HG03442 (cell line): ENCODE data around the gene TOB1.
"Not testable (repeated sequence)": the region's sequence is repeated elsewhere in the genome, so short reads cannot be mapped to it uniquely, and the experiment has no call there.

Experiments used
- ATAC-seq: cut with Tn5 transposase; IDR thresholded peaks from one replicate; pipeline ENCODE4 v1.9.1; 2021; ENCODE audit warnings: mild to moderate bottlenecking, moderate library complexity; ENCODE audit not compliant: unreplicated experiment

TOB1 gene

DNA sequence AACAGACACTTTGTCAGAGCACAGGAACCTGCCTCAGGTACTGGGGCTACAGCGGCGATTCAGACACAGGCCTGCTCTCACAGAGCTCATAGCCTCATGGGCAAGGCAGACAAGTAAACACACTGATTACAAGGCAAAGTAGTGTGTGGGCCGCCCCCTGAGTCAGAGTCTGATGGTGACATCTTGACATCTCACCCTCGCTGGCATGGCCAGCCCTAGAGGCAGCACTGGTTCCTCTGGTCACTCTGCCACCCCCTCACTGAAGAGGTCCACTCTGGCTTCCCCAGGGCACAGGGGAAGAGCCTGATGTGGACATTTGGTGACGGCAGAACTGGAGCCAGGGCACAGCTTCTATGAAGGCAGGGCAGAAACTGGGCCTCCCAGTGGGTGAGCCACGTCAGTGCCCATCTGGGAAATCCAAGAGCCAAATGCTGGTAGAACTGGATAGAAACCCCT is 32.9 kb upstream of the TOB1 start:
- ATAC-seq = no peak

- ATAC-seq = no peak
Measured at GRCh38 chr17:50898369-50899004, 32.3 kb upstream of the TOB1 start.

DNA sequence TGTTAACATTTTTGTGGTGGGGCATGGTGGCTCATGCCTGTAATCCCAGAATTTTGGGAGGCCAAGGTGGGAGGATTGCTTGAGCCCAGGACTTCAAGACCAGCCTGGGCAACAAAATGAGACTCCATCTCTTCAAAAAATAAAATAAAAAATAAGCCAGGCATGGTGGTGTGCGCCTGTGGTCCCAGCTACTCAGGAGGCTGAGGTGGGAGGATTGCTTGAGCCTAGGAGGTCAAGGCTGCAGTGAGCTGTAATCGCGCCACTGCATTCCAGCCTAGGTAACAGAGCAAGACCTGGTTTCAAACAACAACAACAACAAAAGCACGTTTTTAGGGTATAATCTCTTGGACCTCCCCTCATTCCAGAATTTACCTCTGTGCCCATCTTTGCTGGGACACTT is 28.4 kb upstream of the TOB1 start:
- ATAC-seq = not testable (repeated sequence)

DNA sequence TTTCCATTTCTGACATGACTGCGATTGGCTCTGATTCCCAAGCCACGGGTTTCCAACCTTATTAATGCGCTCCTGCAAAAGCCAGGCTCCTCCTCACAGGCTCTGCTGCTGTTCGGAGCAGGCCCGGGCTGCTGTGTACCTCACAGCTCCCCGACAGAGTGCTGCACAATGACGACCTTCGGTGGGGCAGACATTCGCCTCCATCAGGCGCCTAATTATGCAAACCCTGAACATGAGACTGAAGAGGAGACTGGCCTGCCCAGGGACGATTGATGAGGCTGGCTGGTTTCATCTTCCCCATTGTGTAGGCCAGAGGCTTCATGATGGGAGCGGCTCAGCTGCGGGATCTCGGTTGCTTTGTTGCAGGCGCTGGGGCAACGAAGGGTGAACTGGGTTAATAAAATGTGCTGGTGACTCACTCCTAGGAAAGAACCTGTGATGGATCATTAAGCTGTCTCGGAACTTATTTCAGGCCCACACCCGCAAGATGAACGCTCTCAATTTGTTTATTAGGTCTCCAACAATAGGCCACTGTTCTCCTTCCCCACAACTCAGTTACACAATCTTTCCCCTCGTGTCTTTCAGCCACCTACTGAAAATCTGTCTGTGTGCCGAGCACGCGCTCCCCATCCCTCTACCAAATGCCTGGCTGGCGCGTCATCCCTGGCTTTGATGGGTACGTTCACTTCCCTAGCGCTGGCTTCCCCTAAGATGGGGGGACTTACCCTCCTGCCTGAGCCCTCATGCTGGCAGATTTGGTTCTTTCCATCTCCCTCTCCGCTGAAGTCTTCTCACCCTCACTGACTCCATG is 27.2 kb upstream of the TOB1 start:
- no peak for ATAC-seq

- ATAC-seq = no peak
Measured at GRCh38 chr17:50892101-50892776, 26.1 kb upstream of the TOB1 start.

DNA sequence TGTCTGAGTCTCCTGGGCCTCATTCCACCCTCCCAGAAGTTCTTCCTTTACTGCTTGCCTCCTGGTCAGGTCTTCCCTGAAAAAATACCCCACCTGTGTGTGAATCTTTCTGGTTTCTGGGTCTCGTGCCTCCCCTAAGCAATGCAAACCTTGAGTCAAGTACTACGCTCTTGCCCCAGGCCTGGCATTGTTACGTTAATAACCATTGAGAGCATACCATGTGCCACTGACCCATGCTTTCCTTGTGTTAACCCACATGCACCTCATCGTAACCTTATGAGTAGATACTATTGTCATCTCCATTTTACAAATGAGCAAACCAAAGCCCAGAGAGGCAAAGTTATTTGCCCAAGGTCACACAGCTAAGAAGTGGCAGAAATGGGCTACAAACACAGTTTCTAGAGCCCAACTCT is 25.4 kb upstream of the TOB1 start:
- no peak for ATAC-seq

- no peak for ATAC-seq
Measured at GRCh38 chr17:50890675-50891516, 24.7 kb upstream of the TOB1 start.

DNA sequence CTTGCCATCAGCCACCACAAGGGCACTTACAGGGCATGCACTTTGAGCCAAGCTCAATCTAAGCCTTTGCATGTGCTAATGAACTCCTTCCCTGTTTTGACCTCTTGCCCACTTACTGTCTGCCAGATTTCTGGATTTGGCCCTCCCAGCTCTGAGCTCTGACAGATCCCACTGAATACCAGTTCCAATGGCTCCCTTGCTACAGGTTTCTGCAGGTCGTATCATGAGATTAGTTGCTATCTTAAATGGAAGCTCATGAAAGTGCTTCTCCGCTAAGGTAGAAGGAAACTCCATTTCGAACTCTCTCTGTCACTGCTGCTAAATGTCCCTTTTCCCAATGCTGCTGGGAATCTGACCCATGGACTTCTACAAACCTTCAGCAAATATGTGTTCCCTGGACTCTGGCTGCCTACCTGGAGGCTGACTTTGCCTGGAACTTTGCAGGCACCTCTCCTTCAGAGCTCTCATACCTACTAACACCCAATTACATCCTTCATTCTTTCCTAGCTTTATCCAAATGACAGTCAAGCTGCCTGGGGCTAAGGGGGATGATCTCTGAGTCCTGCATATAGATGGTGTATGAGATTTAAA is 23.5 kb upstream of the TOB1 start:
- ATAC-seq = no peak

GRCh38 chr17:50887705-50888245 is 21.6 kb upstream of the TOB1 start:
- no peak for ATAC-seq

DNA sequence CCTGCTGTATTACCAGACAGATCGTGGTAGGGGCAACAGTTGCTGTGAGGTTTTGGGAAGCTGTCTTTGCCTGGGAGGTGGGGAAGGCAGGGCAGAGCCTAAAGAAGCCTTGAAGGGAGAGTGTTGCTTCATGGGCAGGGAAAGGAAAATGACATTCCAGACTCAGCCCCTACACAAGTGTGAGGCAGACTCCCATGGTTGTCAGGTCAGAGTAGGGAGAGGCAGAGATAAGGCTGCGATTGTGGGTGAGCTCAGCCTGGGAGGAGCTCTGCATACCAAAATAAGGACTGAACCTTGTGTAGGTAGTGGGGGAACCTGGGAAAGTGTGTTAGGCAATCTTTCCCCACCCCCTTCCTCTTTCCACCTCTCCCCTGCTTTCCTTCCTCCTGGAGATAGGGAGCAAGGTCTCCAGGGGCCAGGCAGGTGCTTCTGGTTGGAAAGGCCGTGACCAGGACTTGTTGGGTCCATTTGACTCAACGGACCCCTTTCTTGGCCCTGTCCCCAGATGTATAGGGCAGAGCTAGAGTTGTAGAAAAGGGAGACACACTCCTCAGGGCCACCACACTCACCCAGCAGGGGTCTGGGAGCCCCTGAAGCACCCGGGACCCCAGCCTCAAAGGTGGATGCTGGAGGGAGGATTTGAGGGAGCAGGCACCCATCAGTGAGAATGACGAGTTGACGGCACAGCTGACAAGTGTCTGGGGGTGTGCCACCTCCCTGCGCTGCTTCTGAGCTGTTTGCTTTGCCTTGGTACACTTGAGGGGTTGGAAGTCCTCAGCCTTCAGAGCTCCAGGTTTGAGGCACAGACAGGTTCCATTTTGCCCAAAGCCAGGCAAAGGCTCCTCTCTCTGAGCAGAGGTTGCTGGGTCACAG is 18.5 kb upstream of the TOB1 start:
- no peak for ATAC-seq

DNA sequence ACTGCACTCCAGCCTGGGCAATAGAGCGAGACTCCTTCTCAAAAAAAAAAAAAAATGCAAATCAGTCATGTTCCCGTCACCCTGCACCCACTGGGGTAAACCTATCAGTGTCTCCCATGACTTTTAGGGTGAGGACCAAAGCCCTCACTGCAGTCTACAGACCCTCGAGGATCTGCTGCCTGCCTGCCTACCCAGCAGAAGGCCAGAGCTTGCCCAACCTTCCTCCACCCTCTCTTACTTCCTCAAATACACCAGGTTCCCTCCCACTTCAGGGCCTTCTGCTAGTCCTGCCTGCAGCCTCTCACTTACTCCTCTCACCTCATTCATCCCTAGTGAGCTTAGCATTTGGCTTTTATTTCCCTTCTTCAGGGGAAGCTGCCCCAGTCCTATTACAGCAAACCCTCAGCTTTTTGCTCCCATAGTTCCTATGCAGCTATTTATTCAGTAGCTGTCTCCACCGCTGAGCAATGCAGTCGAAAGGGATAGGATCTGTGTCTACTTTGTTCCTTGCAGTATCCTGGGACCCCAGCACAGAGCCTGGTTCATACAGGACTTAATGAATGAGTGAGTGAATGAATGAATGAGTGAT is 17.8 kb upstream of the TOB1 start:
- no peak for ATAC-seq

DNA sequence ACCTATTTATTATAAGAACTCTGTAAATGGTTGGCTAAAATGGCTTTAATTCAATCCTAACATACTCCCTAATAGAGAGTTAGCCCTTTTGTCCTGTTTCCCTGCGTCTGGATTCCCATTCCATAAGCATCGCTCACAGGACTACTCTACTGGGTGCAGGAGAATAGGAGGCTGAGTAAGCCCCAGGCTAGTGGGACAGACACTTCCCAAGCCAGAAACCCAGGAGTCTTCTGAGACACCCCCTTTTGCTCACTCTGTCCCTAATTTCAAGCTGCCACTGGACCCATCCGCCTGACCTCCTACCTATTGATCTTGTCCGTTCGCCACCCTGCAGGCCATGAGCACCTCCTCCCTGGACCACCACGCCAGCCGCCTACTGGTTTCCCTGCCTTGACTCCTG is 16.7 kb upstream of the TOB1 start:
- no peak for ATAC-seq

DNA sequence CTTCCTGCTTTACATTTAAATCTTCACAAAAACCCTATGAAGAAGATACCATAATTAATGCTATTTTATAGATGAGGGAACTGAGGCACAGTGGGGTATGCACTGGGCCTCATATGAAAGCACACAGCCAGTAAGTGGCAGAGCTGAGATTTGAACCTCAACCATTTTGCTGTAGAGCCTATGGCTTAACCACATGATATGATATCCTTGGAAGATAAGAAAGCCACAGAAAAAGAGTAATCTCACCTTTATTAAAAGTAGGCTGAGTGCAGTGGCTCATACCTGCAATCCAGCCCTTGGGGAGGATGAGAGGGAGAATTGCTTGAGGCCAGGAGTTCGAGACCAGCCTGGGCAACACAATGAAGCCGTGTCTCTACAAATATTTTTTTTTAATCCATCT is 15.0 kb upstream of the TOB1 start:
- ATAC-seq = no peak

- no peak for ATAC-seq
Measured at GRCh38 chr17:50879086-50879485, 12.9 kb upstream of the TOB1 start.

- no peak for ATAC-seq
Measured at GRCh38 chr17:50877838-50878237, 11.7 kb upstream of the TOB1 start.

GRCh38 chr17:50877042-50877441 is 10.9 kb upstream of the TOB1 start:
- ATAC-seq = not testable (repeated sequence)

DNA sequence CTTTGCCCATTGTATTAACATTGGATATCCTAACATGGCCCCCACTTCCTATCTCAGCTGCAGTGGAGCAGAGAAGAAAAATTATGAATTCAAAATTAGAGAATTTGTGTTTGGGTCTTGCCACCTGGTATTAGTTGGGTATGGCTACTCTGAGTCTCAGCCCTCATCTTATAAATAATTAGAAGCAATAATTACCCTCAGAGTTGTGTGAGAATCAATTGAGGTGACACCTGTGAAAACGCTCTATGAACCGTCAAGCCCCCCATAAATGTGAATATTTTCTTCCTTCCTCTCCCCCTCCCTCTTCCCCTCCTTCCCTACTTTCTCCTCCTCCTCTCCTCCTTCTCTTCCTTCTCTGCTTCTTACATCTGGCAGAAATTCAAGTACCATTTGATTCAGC is 8.9 kb upstream of the TOB1 start:
- no peak for ATAC-seq

DNA sequence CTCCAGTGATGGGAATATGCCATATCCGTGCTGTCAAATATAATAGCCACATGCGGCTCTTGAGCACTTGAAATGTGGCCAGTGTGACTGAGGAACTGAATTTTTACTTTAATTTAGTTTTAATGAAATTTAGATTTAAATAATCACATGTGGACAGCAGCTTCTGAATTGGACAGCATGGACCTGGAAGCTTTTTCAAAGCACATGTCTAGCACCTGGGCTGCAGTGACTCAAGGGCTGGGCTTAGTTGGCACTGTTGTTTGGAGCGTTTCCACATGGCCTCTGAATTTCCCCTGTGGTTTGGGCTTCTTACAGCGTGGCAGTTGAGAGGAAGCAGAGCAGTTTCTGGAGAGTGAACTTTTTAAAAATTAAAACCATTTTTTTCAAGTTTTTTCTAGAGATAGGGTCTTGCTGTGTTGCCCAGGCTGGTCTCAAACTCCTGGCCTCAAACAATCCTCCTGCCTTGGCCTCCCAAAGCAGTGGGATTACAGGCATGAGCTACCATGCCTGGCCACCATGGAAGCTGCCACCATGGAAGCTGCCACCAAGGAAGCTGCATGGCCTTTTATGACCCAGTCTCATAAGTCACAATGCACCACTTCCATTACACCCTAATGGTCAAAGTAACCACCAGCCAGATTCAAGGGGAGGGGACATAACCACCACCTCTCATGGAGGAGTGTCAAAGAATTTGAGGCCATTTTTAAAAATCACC is 6.7 kb upstream of the TOB1 start:
- no peak for ATAC-seq
